Peyer's patch (tissue), 4 donors: ENCODE measurements around the gene ADPRM. TPM values are rescaled to one million over a fixed set of nuclear protein-coding genes. Genes with fewer than 3 reads are reported as not detected.

ENCODE experiments used
- DNase-seq, 3 donors: peaks; one replicate each; pipeline ENCODE4 v3.0.0-alpha.2; 2017 to 2019
- H3K27ac ChIP-seq, 4 donors: fragments of 200-600 bp; sonication (generic); one replicate each; pipeline ENCODE4 v1.5.1; 2016 to 2019
- H3K27me3 ChIP-seq, 2 donors: fragments of 200-600 bp; sonication (generic); one replicate each; pipeline ENCODE4 v1.5.1; 2019
- H3K36me3 ChIP-seq, 3 donors: fragments of 200-600 bp; sonication (generic); one replicate each; pipeline ENCODE4 v1.5.1; 2016 to 2019
- H3K4me1 ChIP-seq, 4 donors: fragments of 200-600 bp; sonication (generic); one replicate each; pipeline ENCODE4 v1.5.1; 2016 to 2019
- H3K4me3 ChIP-seq, 4 donors: fragments of 200-600 bp; sonication (generic); 1 replicate in 3 of 4; 2 replicates in 1 of 4; pipeline ENCODE4 v1.5.1; 2016 to 2019; ENCODE audit warnings: mild to moderate bottlenecking in 1 of 4
- H3K9me3 ChIP-seq, 4 donors: fragments of 200-600 bp; sonication (generic); one replicate each; pipeline ENCODE4 v1.5.1; 2016 to 2019; ENCODE audit warnings: mild to moderate bottlenecking in 1 of 4
- POLR2A ChIP-seq, 2 donors: fragments of 450-650 bp; IDR thresholded peaks; one replicate each; pipeline ENCODE4 v1.5.1; 2017; ENCODE audit warnings: antibody characterized with exemption in 2 of 2, mild to moderate bottlenecking in 2 of 2, moderate library complexity in 2 of 2
- total RNA-seq, 4 donors: library from RNA; depleted of rRNA; stranded (reverse); fragments of >200 nt; gene quantifications; one replicate each; pipeline ENCODE4 v1.1.0, GENCODE V29; 2016
- TF ChIP-seq, protein P1 (sequence below), 6 experiments: fragments of 450-650 bp in 4 of 6; fragments of 200-600 bp in 2 of 6; sonication (generic) in 1 of 6; IDR thresholded peaks; one replicate each; pipeline ENCODE4 v1.5.1; 2017 to 2019; ENCODE audit warnings: antibody characterized with exemption in 6 of 6, mild to moderate bottlenecking in 3 of 6, moderate library complexity in 1 of 6

Gene ADPRM
- total RNA-seq, 4 donors from 2014 or later = 6.5 to 20.6 (median 14.0) TPM

DNA sequence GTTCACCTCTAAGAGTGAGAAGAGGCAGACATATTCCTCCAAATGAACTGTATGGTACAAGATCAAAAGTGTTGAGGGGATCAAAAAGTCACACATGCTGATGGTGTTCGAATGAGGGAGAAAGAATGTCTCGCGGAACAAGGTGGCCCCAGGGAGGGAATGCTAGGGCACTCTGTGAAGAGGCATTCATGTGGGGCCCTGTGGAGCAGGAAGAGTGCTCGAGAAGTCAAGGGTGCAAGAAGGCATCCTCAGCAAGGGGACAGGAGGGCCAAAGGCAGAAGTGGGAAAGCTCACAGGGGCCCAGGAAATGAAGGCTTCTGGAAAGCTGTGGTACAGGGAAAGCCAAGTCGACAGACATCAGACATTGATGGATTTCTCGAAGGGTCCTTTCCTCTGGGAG lies 34.2 kb upstream of the ADPRM start:
- Histone ChIP-seq H3K9me3 (no peaks in the 10 kb centered on the region), H3K4me3 (no peak overlapping the region), H3K27me3 (no peaks in the 10 kb centered on the region), H3K36me3 (no peaks in the 10 kb centered on the region), H3K4me1 (no peaks in the 10 kb centered on the region), H3K27ac (no peak overlapping the region)
- TF ChIP-seq, protein P1, sequence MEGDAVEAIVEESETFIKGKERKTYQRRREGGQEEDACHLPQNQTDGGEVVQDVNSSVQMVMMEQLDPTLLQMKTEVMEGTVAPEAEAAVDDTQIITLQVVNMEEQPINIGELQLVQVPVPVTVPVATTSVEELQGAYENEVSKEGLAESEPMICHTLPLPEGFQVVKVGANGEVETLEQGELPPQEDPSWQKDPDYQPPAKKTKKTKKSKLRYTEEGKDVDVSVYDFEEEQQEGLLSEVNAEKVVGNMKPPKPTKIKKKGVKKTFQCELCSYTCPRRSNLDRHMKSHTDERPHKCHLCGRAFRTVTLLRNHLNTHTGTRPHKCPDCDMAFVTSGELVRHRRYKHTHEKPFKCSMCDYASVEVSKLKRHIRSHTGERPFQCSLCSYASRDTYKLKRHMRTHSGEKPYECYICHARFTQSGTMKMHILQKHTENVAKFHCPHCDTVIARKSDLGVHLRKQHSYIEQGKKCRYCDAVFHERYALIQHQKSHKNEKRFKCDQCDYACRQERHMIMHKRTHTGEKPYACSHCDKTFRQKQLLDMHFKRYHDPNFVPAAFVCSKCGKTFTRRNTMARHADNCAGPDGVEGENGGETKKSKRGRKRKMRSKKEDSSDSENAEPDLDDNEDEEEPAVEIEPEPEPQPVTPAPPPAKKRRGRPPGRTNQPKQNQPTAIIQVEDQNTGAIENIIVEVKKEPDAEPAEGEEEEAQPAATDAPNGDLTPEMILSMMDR (IDR thresholded peaks at IDR 0.05) = no peak
- no peak for TF ChIP-seq POLR2A (IDR thresholded peaks at IDR 0.05)
- DNase-seq = no peak

DNA sequence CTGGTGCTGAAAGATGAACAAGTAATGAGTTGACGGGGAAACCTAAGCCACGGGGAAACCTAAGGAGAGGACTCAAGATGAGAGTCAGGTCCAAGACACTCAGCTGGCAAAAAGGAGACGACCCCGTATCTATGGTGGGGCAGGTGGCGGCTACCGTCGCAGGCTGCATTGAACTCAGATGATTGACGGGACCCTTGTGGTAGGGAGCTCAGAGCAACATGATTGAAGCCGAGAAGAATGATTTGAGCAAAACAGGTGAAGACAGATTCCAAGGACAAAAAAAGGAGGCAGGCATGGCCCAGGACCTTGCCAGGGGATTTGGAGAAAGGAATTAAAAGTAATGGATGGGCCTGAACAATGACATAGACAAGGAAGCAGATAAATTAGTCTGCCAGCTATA lies 32.8 kb upstream of the ADPRM start:
- H3K4me3 ChIP-seq = no peak overlapping the region
- no peak overlapping the region for H3K27ac ChIP-seq
- DNase-seq = no peak
- H3K4me1 ChIP-seq = no peaks in the 10 kb centered on the region
- no peaks in the 10 kb centered on the region for H3K9me3 ChIP-seq
- no peaks in the 10 kb centered on the region for H3K27me3 ChIP-seq
- TF ChIP-seq, protein P1 (IDR thresholded peaks at IDR 0.05) = no peak
- TF ChIP-seq POLR2A (IDR thresholded peaks at IDR 0.05) = no peak
- H3K36me3 ChIP-seq = no peaks in the 10 kb centered on the region

DNA sequence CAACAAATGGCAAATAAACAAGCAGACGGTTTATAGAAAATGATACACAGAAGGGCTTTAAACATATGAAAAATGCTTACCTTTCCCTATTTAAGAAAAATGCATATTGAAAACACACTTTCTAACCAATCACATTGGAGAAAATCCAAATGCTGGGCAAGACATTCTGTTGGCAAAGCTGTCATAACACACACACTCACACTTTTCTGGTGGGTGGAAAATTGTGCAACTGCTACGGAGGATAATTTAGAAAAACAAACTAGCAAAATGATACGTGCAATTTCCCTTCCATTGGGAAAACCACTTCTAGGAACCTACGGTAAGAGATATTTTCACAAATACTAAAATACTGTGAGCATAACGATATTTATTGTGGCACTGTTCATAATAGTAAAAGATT lies 30.5 kb upstream of the ADPRM start:
- DNase-seq = no peak
- Histone ChIP-seq H3K36me3 (no peaks in the 10 kb centered on the region), H3K4me1 (no peaks in the 10 kb centered on the region), H3K27ac (no peak overlapping the region), H3K27me3 (no peaks in the 10 kb centered on the region), H3K4me3 (no peak overlapping the region), H3K9me3 (no peaks in the 10 kb centered on the region)
- no peak for TF ChIP-seq POLR2A (IDR thresholded peaks at IDR 0.05)
- TF ChIP-seq, protein P1 (IDR thresholded peaks at IDR 0.05) = no peak

DNA sequence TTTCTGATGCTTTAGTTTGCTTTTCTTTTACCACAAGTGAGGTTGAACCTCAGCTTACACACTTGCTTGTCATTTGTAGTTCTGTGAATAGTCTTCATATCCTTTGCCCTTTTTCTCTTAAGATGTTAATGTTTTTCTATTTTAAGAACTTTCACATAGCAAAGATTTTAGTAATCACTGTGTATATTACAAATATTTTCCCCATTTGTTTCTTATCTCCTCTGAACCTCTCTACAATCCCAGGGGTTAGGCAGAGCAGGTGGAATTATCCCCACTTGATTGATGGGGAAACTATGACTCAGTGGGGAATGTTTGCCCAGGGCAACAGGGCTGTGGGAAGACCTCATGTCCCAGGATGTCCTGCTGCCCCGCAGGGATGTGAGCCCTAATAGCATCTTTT lies 28.6 kb upstream of the ADPRM start:
- no peak overlapping the region for H3K4me3 ChIP-seq
- H3K9me3 ChIP-seq = no peaks in the 10 kb centered on the region
- DNase-seq = no peak
- TF ChIP-seq POLR2A (IDR thresholded peaks at IDR 0.05) = no peak
- TF ChIP-seq, protein P1 (IDR thresholded peaks at IDR 0.05) = no peak
- no peaks in the 10 kb centered on the region for H3K27me3 ChIP-seq
- no peak overlapping the region for H3K27ac ChIP-seq
- H3K4me1 ChIP-seq = no peaks in the 10 kb centered on the region
- no peaks in the 10 kb centered on the region for H3K36me3 ChIP-seq

DNA sequence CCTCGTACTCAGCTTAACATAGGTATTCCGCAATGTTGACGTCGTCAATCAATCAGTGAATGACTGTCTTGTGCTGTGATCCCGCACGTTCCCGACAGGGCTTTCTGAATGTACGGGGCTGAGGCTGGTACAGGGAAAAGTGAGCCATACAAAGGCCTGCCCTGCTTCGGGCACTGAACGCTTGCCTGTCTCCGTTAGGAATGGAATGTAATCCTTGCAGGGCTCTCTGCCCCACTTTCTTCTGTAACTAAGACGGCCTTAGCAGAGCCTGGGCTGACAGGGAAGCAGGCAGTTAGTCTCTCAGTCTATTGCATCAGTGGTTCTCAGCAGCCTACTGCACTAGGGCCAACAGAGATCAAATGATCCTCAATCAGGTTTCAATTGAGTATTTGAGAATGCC lies 24.1 kb upstream of the ADPRM start:
- TF ChIP-seq, protein P1 (IDR thresholded peaks at IDR 0.05) = no peak
- no peak for TF ChIP-seq POLR2A (IDR thresholded peaks at IDR 0.05)
- H3K27me3 ChIP-seq = no peaks in the 10 kb centered on the region
- H3K4me1 ChIP-seq = no peaks in the 10 kb centered on the region
- H3K36me3 ChIP-seq = peaks cover 0 to 23% (median 0%) of the 10 kb centered on the region in 3 donors
- DNase-seq = no peak
- no peak overlapping the region for H3K27ac ChIP-seq
- H3K9me3 ChIP-seq = no peaks in the 10 kb centered on the region
- H3K4me3 ChIP-seq = no peak overlapping the region

DNA sequence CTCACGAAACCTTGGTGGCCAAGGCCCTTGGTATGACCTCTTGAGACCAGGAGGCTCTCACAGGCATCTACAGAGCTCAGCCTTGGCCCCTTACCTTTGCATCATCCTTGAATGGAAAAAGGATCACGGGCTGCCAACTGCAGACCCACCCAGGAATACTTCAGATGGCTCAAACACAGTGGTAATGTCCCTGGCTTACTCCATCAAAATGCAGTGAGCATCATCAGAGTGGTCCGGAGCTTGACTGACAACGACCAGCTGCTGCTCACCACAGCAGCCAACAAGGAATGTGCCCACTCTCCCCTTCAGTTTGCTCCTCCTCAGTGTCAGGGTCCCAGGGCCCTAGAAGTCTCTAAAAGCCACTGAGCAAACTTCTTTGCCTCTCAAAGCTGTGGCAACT lies 22.7 kb upstream of the ADPRM start:
- no peak for TF ChIP-seq POLR2A (IDR thresholded peaks at IDR 0.05)
- TF ChIP-seq, protein P1 (IDR thresholded peaks at IDR 0.05) = no peak
- H3K27ac ChIP-seq = no peak overlapping the region
- H3K4me1 ChIP-seq = no peaks in the 10 kb centered on the region
- no peak overlapping the region for H3K4me3 ChIP-seq
- DNase-seq = no peak
- no peaks in the 10 kb centered on the region for H3K27me3 ChIP-seq
- H3K36me3 ChIP-seq = peaks cover 0 to 34% (median 0%) of the 10 kb centered on the region in 3 donors
- no peaks in the 10 kb centered on the region for H3K9me3 ChIP-seq
